Fibroblast of lung (primary cell): ENCODE results near the gene NPFFR1. TPM values are rescaled to one million over a fixed set of nuclear protein-coding genes. Genes with fewer than 3 reads are reported as not detected.

Experiments
- DNase-seq, 2 donors: peaks; one replicate each; pipeline versions ENCODE4 v3.0.0 to v3.0.0-alpha.2; 2010; ENCODE audit warnings: low read depth in 2 of 2
- H2AFZ ChIP-seq: 2 replicates; pipeline ENCODE4 v1.5.1; 2012; ENCODE audit warnings: low read length, control low read depth, inconsistent platforms
- H3K27ac ChIP-seq: 2 replicates; pipeline ENCODE4 v1.5.1; 2011; ENCODE audit warnings: low read length, control low read depth; ENCODE audit not compliant: insufficient read depth
- H3K27me3 ChIP-seq: 2 replicates; pipeline ENCODE4 v1.5.1; 2011; ENCODE audit warnings: mild to moderate bottlenecking, low read length; ENCODE audit not compliant: control insufficient read depth, insufficient read depth
- H3K36me3 ChIP-seq: 2 replicates; pipeline ENCODE4 v1.5.1; 2011; ENCODE audit warnings: low read length; ENCODE audit not compliant: control insufficient read depth, insufficient read depth
- H3K4me1 ChIP-seq: 2 replicates; pipeline ENCODE4 v1.5.1; 2011; ENCODE audit warnings: low read length; ENCODE audit not compliant: control insufficient read depth, insufficient read depth; ENCODE audit errors: extremely low read depth
- H3K4me2 ChIP-seq: 2 replicates; pipeline ENCODE4 v1.5.1; 2011; ENCODE audit warnings: low read length, control low read depth; ENCODE audit not compliant: insufficient read depth; ENCODE audit errors: extremely low read depth
- H3K4me3 ChIP-seq, 4 experiments: fragments of 200-600 bp in 1 of 4; sonication (generic) in 1 of 4; replicated peaks in 1 of 4; 2 replicates each; pipeline ENCODE4 v1.5.1; 2011 to 2016; ENCODE audit warnings: low read length in 4 of 4, low read depth in 3 of 4, mild to moderate bottlenecking in 3 of 4, control low read depth in 2 of 4, inconsistent platforms in 1 of 4, mixed read lengths in 1 of 4; ENCODE audit not compliant: insufficient read depth in 1 of 4; ENCODE audit errors: control extremely low read depth in 1 of 4
- H3K79me2 ChIP-seq: 2 replicates; pipeline ENCODE4 v1.5.1; 2012; ENCODE audit warnings: mild to moderate bottlenecking, low read length, inconsistent platforms; ENCODE audit not compliant: control insufficient read depth, insufficient read depth
- H3K9ac ChIP-seq: 2 replicates; pipeline ENCODE4 v1.5.1; 2011; ENCODE audit warnings: mild to moderate bottlenecking, low read length, control low read depth; ENCODE audit not compliant: insufficient read depth
- H3K9me3 ChIP-seq: 2 replicates; pipeline ENCODE4 v1.5.1; 2012; ENCODE audit warnings: low read depth, low read length; ENCODE audit not compliant: control insufficient read depth, insufficient read depth
- H4K20me1 ChIP-seq: 2 replicates; pipeline ENCODE4 v1.5.1; 2011; ENCODE audit warnings: low read length; ENCODE audit not compliant: control insufficient read depth, insufficient read depth; ENCODE audit errors: extremely low read depth
- CTCF ChIP-seq, 2 donors: IDR thresholded peaks in 1 of 2; conservative IDR thresholded peaks in 1 of 2; 1 replicate in 1 of 2; 2 replicates in 1 of 2; pipeline ENCODE4 v1.5.1; 2011 to 2012; ENCODE audit warnings: low read length in 2 of 2, control low read depth in 1 of 2, inconsistent platforms in 1 of 2, low read depth in 1 of 2, mild to moderate bottlenecking in 1 of 2
- EZH2 ChIP-seq: IDR thresholded peaks from 2 replicates; pipeline ENCODE4 v1.5.1; 2012; ENCODE audit warnings: low read length, control low read depth, mild to moderate bottlenecking; ENCODE audit errors: missing control alignments
- polyA plus RNA-seq, 2 donors: library from polyadenylated mRNA; depleted of rRNA in 1 of 2; stranded (reverse) in 1 of 2; unstranded in 1 of 2; fragments of >200 nt; gene quantifications; 2 replicates each; pipeline ENCODE4 v1.2.1, GENCODE V29; 2011 to 2012; ENCODE audit warnings: missing spikeins in 1 of 2
- total RNA-seq: library from RNA; depleted of rRNA; stranded (reverse); fragments of >200 nt; gene quantifications from 2 replicates; pipeline ENCODE4 v1.2.1, GENCODE V29; 2014

The NPFFR1 gene
- total and polyA plus RNA-seq, 2 donors (not counting 1 experiment from before 2014, with no cell fraction given) = not detected

- H3K79me2 ChIP-seq = no peaks in the 10 kb centered on the region
- TF ChIP-seq CTCF (conservative IDR thresholded peaks at IDR 0.05 in 1 of 2, IDR thresholded peaks at IDR 0.05 in 1 of 2; ENCODE audit: low read depth in 1 of 2, low read length in 2 of 2) (peak; percentile 25 to 35), EZH2 (no peak)
- H3K9me3 ChIP-seq = no peaks in the 10 kb centered on the region
- H3K4me1 ChIP-seq = peaks cover 8% of the 10 kb centered on the region
- H3K9ac ChIP-seq = no peak overlapping the region
- DNase-seq = peak; percentile 94 to 97
- H3K36me3 ChIP-seq = no peaks in the 10 kb centered on the region
- no peaks in the 10 kb centered on the region for H4K20me1 ChIP-seq
- no peak overlapping the region for H3K27ac ChIP-seq
- no peaks in the 10 kb centered on the region for H3K27me3 ChIP-seq
- H3K4me2 ChIP-seq = peak overlapping the region; percentile 63
- no peak overlapping the region for H3K4me3 ChIP-seq
- H2AFZ ChIP-seq = no peak overlapping the region
These were observed 47.9 kb upstream of the NPFFR1 start for GRCh38 chr10:70331486-70332268.

- Histone ChIP-seq H4K20me1 (no peaks in the 10 kb centered on the region), H3K36me3 (no peaks in the 10 kb centered on the region), H3K79me2 (no peaks in the 10 kb centered on the region), H3K4me3 (no peak overlapping the region), H3K4me2 (no peak overlapping the region), H3K4me1 (peaks cover 8% of the 10 kb centered on the region), H3K9me3 (no peaks in the 10 kb centered on the region), H3K27me3 (no peaks in the 10 kb centered on the region), H3K27ac (no peak overlapping the region), H3K9ac (no peak overlapping the region), H2AFZ (no peak overlapping the region)
- TF ChIP-seq CTCF (conservative IDR thresholded peaks at IDR 0.05 in 1 of 2, IDR thresholded peaks at IDR 0.05 in 1 of 2; ENCODE audit: low read depth in 1 of 2, low read length in 2 of 2) (no peak), EZH2 (no peak)
- DNase-seq = no peak
These were observed 47.3 kb upstream of the NPFFR1 start for GRCh38 chr10:70331160-70331485.

GRCh38 chr10:70330671-70331070 lies 46.9 kb upstream of the NPFFR1 start:
- H3K9me3 ChIP-seq = no peaks in the 10 kb centered on the region
- H3K27ac ChIP-seq = no peak overlapping the region
- no peaks in the 10 kb centered on the region for H3K79me2 ChIP-seq
- no peaks in the 10 kb centered on the region for H4K20me1 ChIP-seq
- peaks cover 8% of the 10 kb centered on the region for H3K4me1 ChIP-seq
- no peaks in the 10 kb centered on the region for H3K36me3 ChIP-seq
- H3K4me3 ChIP-seq = no peak overlapping the region
- H3K9ac ChIP-seq = no peak overlapping the region
- TF ChIP-seq CTCF (conservative IDR thresholded peaks at IDR 0.05 in 1 of 2, IDR thresholded peaks at IDR 0.05 in 1 of 2; ENCODE audit: low read depth in 1 of 2, low read length in 2 of 2) (no peak), EZH2 (no peak)
- no peak for DNase-seq
- no peak overlapping the region for H3K4me2 ChIP-seq
- no peak overlapping the region for H2AFZ ChIP-seq
- no peaks in the 10 kb centered on the region for H3K27me3 ChIP-seq
